Esophagus (tissue), 2 donors: ENCODE data around the gene MYO18B. TPM values are rescaled to one million over a fixed set of nuclear protein-coding genes. Genes with fewer than 3 reads are reported as not detected.

Experiments
- H3K27ac ChIP-seq, 2 donors: one replicate each; pipeline ENCODE4 v1.5.1; 2013; ENCODE audit warnings: low read depth in 2 of 2, mild to moderate bottlenecking in 2 of 2, inconsistent platforms in 1 of 2, low read length in 1 of 2, moderate library complexity in 1 of 2
- H3K27me3 ChIP-seq, 2 donors: one replicate each; pipeline ENCODE4 v1.6.1; 2013; ENCODE audit warnings: low read length in 2 of 2, control low read depth in 1 of 2, mild to moderate bottlenecking in 1 of 2; ENCODE audit not compliant: insufficient read depth in 2 of 2, control insufficient read depth in 1 of 2
- H3K36me3 ChIP-seq, 2 donors: one replicate each; pipeline ENCODE4 v1.6.1; 2013; ENCODE audit warnings: low read length in 1 of 2; ENCODE audit not compliant: control insufficient read depth in 2 of 2, insufficient read depth in 2 of 2
- H3K4me1 ChIP-seq, 2 donors: one replicate each; pipeline ENCODE4 v1.6.1; 2013; ENCODE audit warnings: low read length in 1 of 2; ENCODE audit not compliant: control insufficient read depth in 2 of 2, insufficient read depth in 2 of 2
- H3K4me3 ChIP-seq, 2 donors: one replicate each; pipeline ENCODE4 v1.5.1; 2013; ENCODE audit warnings: low read length in 2 of 2, mild to moderate bottlenecking in 2 of 2, low read depth in 1 of 2, moderate library complexity in 1 of 2
- H3K9me3 ChIP-seq, 2 donors: one replicate each; pipeline ENCODE4 v1.6.1; 2013; ENCODE audit warnings: mild to moderate bottlenecking in 2 of 2, low read depth in 1 of 2, low read length in 1 of 2, moderate library complexity in 1 of 2; ENCODE audit not compliant: control insufficient read depth in 2 of 2, insufficient read depth in 1 of 2
- WGBS, 2 donors: extraction: QIAGEN DNeasy Blood & Tissue Kit; methylation state at CpG; one replicate each; pipeline ENCODE4 v1.1.7; 2013; 5-methylcytosine and 5-hydroxymethylcytosine counted together
- polyA plus RNA-seq, 2 donors: library from polyadenylated mRNA; stranded (reverse); fragments of 200-250 nt; gene quantifications; one replicate each; pipeline ENCODE4 v1.2.3, GENCODE V29; 2013
- donor health status: healthy with polysubstance abuse.
- donor health status: Bipolar disorder and iron deficiency.

Gene MYO18B
- under 1 TPM; 0.29 to 0.31 TPM for polyA plus RNA-seq

GRCh38 chr22:25741692-25742626, at the start of gene MYO18B:
TSS of gene MYO18B (plus strand) at chr22:25742188. CDS start at chr22:25761093, 18,905 bp downstream.
- Histone ChIP-seq H3K27ac (no peak within 1 kb of the TSS), H3K4me3 (no peak within 1 kb of the TSS), H3K9me3 (no peaks in the 10 kb centered on the region), H3K36me3 (no peaks in the 10 kb centered on the region), H3K27me3 (no peaks in the 10 kb centered on the region), H3K4me1 (no peaks in the 10 kb centered on the region)
- 80% methylated on average over 34 to 36 of the region's 36 CpGs for WGBS, 2 donors

GRCh38 chr22:25692397-25693267, 49.4 kb upstream of the MYO18B start:
- H3K4me3 ChIP-seq, result no peak overlapping the region
- H3K36me3 ChIP-seq, result no peaks in the 10 kb centered on the region
- H3K4me1 ChIP-seq, result no peaks in the 10 kb centered on the region
- no peak overlapping the region for H3K27ac ChIP-seq
- H3K9me3 ChIP-seq, result no peaks in the 10 kb centered on the region
- 72 to 75% methylated on average over 15 of the region's 15 CpGs for WGBS, 2 donors
- no peaks in the 10 kb centered on the region for H3K27me3 ChIP-seq

GRCh38 chr22:25693268-25693565, 48.8 kb upstream of the MYO18B start:
- no peak overlapping the region for H3K27ac ChIP-seq
- WGBS, 2 donors, result 92 to 93% methylated on average over 4 of the region's 4 CpGs
- no peaks in the 10 kb centered on the region for H3K4me1 ChIP-seq
- no peaks in the 10 kb centered on the region for H3K9me3 ChIP-seq
- no peaks in the 10 kb centered on the region for H3K27me3 ChIP-seq
- no peaks in the 10 kb centered on the region for H3K36me3 ChIP-seq
- H3K4me3 ChIP-seq, result no peak overlapping the region

- WGBS, 2 donors, result 87% methylated on average over 16 of the region's 16 CpGs
- Histone ChIP-seq H3K27me3 (no peaks in the 10 kb centered on the region), H3K27ac (no peak overlapping the region), H3K4me3 (no peak overlapping the region), H3K9me3 (no peaks in the 10 kb centered on the region), H3K4me1 (no peaks in the 10 kb centered on the region), H3K36me3 (no peaks in the 10 kb centered on the region)
Observed at GRCh38 chr22:25694196-25694907, 47.6 kb upstream of the MYO18B start.

GRCh38 chr22:25695146-25695545, 46.8 kb upstream of the MYO18B start:
- Histone ChIP-seq H3K4me3 (no peak overlapping the region), H3K27me3 (no peaks in the 10 kb centered on the region), H3K27ac (no peak overlapping the region), H3K9me3 (no peaks in the 10 kb centered on the region), H3K36me3 (no peaks in the 10 kb centered on the region), H3K4me1 (no peaks in the 10 kb centered on the region)
- 86 to 90% methylated on average over 5 of the region's 5 CpGs for WGBS, 2 donors

- H3K27ac ChIP-seq, result no peak overlapping the region
- H3K27me3 ChIP-seq, result no peaks in the 10 kb centered on the region
- no peak overlapping the region for H3K4me3 ChIP-seq
- 79 to 80% methylated on average over 2 of the region's 2 CpGs for WGBS, 2 donors
- no peaks in the 10 kb centered on the region for H3K9me3 ChIP-seq
- H3K36me3 ChIP-seq, result no peaks in the 10 kb centered on the region
- no peaks in the 10 kb centered on the region for H3K4me1 ChIP-seq
Observed at GRCh38 chr22:25696763-25697162, 45.2 kb upstream of the MYO18B start.

- Histone ChIP-seq H3K27me3 (no peaks in the 10 kb centered on the region), H3K4me1 (no peaks in the 10 kb centered on the region), H3K36me3 (no peaks in the 10 kb centered on the region), H3K27ac (no peak overlapping the region), H3K9me3 (no peaks in the 10 kb centered on the region), H3K4me3 (no peak overlapping the region)
- 73 to 79% methylated on average over 5 of the region's 5 CpGs for WGBS, 2 donors
Observed at GRCh38 chr22:25697181-25697664, 44.8 kb upstream of the MYO18B start.

GRCh38 chr22:25697978-25698377, 44.0 kb upstream of the MYO18B start:
- WGBS, 2 donors, result 86 to 87% methylated on average over 2 of the region's 2 CpGs
- no peaks in the 10 kb centered on the region for H3K4me1 ChIP-seq
- no peak overlapping the region for H3K4me3 ChIP-seq
- H3K27me3 ChIP-seq, result no peaks in the 10 kb centered on the region
- no peaks in the 10 kb centered on the region for H3K36me3 ChIP-seq
- no peaks in the 10 kb centered on the region for H3K9me3 ChIP-seq
- no peak overlapping the region for H3K27ac ChIP-seq

GRCh38 chr22:25698461-25698860, 43.5 kb upstream of the MYO18B start:
- Histone ChIP-seq H3K4me3 (no peak overlapping the region), H3K27ac (no peak overlapping the region), H3K9me3 (no peaks in the 10 kb centered on the region), H3K4me1 (no peaks in the 10 kb centered on the region), H3K27me3 (no peaks in the 10 kb centered on the region), H3K36me3 (no peaks in the 10 kb centered on the region)
- WGBS, 2 donors, result 80 to 85% methylated on average over 7 of the region's 7 CpGs
